ENCODE results near the gene ALPL.

Gene ALPL

DNA sequence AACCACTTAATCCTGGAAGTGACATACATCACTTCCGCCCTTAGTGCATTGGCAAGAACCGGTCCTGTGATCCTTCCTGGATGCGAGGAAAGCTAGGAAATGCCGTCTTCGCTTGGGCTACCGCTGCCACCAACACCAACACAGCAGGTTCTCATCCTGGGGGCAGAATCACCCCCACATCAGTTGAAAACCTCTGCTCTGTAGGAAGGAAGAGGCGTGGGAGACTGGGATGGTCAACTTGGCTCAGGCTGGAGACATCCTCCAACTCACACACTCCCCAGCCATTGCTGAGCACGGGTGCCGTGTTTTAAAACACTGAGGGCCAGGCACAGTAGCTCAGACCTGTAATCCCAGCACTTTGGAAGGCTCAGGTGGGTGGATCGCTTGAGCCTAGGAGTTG, 74.9 kb downstream of the ALPL start:
- DNase-seq, result no peak

- DNase-seq, result no peak
Observed at GRCh38 chr1:21585037-21585436, 75.8 kb downstream of the ALPL start.

- no peak for DNase-seq
Observed at GRCh38 chr1:21586222-21586621, 77.0 kb downstream of the ALPL start.

GRCh38 chr1:21586846-21587601, 77.8 kb downstream of the ALPL start:
- no peak for DNase-seq

DNA sequence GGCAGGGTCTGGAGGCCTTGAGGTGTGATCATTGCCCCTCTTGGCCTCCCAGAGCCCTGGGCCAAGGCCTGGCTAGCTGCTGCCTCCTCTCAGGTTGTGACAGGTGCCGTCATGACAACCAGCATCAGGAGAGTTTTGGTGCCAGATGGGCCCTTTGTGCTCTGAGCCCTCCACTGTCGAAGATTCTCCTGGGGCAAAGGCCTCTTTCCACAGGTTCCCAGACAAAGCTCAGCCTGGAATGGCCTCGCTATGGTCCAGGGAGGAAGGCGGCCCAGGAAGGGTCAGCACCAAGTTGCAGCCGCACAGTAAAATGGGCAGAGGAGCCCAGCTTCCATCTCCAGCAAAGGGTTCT, 78.4 kb downstream of the ALPL start:
- DNase-seq, result no peak

- DNase-seq, result no peak
Observed at GRCh38 chr1:21589618-21590017, 80.4 kb downstream of the ALPL start.

GRCh38 chr1:21590126-21590880, 81.1 kb downstream of the ALPL start:
- no peak for DNase-seq

- no peak for DNase-seq
Observed at GRCh38 chr1:21590934-21591333, 81.7 kb downstream of the ALPL start.

GRCh38 chr1:21592086-21592865, 83.1 kb downstream of the ALPL start:
- no peak for DNase-seq

DNA sequence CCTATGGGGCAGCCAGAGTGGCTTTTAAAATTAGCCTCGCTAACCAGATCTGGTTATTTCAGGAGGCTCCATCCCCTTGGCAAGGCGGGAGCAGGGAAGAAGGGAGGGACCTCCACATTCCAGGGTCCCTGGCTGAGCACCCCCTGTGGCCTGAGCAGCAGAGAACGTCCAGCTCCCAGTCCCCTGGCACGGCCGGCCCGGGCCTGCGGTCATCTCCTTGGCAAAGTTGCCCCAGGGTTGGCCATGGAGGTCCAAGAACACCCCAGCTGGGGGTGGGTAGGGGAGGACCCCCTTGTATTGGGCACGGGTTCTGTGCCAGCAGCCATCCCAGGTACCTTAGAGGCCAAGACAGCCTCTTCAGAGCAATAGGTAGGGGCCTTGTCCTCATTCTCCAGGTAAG, 84.0 kb downstream of the ALPL start:
- DNase-seq, result no peak

DNA sequence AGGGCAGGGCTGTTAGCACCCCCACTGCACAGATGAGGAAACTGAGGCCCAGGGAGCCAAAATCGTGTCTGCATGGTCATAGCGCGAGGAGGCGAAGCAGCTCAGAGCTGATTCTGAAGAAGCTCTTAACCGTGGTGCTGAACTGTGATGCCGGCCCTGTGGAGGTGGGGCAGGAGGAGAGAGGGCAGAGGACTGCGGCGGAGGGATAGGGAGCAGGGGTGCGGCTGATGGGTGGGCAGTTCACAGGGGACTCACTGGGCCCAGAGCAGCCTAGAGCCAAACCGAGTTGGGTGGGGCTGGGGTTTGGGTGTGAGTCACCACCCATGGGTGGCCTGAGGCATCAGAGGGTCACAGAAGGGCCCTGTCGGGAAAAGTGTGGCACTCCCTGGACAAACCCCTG, 85.3 kb downstream of the ALPL start:
- no peak for DNase-seq

DNA sequence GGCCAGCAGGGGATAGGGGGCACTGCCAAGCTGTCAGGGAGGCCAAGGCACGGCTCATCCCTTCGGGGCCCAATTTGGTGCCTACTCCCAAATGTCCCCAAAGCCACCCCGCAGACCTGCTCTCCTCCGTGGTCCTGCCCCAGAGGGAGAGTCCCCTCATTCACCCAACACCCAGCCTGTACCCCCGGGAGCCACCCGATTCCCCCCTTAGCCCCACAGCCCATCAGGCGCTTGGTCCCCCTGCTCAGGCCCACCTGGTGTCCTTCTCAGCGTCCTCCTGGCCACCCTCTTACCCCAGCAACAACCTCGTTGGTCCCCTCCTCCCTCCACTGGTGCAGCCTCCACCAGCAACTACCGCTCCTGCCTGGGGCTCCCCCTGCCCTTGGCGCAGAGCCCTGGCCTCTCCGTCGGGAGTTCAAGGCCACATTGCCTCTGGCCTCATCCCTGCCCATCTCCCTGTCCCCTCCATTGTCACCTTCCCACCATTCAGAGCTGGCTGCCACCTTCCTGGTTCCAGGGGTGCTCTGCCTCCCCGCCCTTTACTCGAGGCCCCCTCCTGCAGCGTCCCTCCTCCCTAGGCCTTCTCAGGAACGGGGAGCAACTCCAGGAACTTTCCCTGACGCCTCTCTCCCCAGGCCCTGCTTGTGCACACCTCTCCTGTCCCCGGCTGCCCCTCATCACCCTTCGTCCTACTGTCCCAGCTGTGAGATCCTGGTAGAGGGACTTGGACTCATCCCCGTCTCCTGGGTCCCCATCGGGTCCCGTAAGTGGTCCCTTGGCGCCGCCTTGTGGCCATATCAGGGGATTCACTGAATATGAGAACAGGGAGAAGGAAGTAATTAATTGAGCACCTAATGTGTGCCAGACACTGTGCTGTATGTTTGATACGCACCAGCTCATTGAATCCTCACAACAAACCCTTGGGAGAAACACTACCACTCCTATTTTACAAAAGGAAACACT, 86.0 kb downstream of the ALPL start:
- DNase-seq, result peak; percentile 18

DNA sequence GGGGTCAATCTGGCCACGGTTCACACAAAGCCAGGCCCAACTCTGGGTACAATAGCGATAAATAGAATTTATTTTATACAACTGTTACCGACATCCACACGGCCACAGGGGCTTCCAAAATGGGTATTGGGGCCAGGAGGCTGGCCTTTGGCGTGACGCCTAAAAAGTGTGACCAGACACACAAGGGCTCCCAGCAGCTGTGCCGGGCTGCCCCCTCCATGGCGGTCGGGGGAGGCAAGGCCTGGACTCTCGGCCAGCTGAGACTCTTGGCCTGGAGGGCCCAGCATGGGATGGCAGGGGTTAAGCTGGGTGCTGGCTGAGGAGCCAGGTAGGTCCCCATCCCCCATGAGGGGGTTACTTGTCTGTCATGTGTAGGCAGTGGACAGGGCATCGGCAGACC, 87.0 kb downstream of the ALPL start:
- no peak for DNase-seq

- DNase-seq, result no peak
Observed at GRCh38 chr1:21596628-21597027, 87.4 kb downstream of the ALPL start.

GRCh38 chr1:21597753-21598152, 88.5 kb downstream of the ALPL start:
- no peak for DNase-seq

- DNase-seq, result no peak
Observed at GRCh38 chr1:21598417-21598816, 89.2 kb downstream of the ALPL start.

GRCh38 chr1:21598904-21599303, 89.7 kb downstream of the ALPL start:
- no peak for DNase-seq

GRCh38 chr1:21599402-21599801, 90.2 kb downstream of the ALPL start:
- no peak for DNase-seq

DNA sequence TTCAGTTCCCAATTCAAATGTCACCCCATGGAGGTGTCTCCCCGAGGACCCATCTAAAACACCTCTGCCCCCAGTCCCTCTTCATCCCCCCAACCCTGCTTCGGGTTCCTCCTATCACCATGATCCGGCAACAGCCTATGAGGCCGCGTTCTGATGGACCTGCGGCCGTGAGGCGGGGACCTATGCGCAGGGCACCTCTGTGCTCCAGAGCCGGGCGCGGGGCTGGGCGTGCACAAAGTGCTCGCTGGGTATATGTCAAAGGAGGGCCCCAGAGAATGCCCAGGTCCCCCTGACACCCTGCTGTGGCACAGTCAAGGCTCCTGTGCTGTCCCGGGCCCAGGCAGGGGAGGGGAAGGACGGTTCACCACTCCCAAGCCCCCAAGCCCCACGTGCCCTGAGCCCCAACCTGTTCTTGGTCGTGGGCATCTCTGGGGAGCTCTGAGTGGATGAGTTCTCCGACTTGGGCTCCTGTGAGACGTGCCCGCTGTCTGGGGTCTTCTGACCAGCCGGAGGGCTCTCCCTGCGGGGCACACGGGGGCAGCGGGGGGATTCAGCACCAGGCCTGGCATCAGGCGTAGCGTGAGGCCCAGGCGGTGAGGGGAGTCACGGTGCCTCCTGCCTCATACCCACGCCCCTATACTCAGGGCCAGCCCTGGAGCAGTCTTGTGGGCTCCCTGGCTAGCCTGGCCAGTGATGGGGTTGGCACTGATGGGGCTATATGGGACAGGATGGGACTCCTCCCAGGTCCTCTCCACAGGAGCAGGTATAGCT, 92.2 kb downstream of the ALPL start:
- DNase-seq, result no peak

DNA sequence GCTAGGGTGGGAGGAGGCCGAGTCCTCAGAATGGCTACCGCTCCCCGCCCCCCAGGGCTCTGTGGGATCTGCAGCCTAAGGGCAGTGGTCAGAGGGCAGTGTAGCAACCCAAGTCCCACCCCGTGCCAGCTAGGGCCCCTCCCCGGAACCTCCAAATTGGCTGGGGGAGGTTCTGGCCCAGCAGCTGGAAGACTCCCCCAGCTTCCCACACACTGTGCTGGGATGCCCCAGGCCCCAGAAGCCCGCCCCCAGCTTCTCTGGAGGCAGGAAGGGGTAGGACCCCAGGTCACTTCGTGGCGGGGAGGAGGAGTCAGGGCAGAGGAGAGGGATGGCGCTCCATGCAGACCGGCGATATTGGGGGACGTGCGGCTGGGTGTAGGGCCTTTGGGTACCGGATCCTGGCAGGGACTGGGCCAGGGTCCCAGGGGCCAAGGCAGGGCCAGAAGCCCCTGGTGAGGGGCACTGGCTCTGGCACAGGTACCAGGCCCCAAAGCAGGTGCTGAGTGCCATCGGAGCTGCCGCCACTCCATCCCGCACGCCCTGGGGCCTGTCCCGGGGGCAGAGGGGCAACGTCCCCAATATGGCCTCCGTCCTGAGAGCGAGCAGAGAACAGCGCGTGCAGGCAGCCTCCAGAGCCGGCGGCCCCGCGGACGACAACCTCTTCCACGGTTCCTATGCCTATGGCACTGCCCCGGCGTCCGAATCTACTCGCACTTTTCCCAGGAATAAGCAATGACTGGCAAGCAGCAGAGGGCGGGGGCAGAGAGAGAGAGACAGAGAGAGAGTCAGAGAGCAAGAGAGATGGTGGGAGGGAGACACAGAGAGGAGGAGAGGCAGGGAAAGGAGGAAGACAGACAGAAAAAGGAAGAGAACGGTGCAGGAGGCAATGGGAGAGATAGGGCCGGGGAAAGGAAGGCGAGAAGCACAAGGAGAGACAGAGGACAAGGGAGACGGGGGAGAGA, 94.2 kb downstream of the ALPL start:
- no peak for DNase-seq

All from activated gamma-delta T cell treated with Interleukin-2 at 50 U/mL for 16 hours (primary cell).